Bronchial epithelial cell (primary cell): ENCODE measurements around the gene NOD2. TPM values are rescaled to one million over a fixed set of nuclear protein-coding genes. Genes with fewer than 3 reads are reported as not detected.
A peak's percentile ranks its signal among the peaks of the same experiment; 100 is the strongest.

ENCODE experiments used
- DNase-seq: peaks from one replicate; pipeline ENCODE4 v3.0.0-alpha.2; 2010; ENCODE audit warnings: low read depth
- FAIRE-seq: peaks from 2 replicates; lab custom pipeline; 2011; peaks lifted over from hg19 to GRCh38; lab: Jason Lieb, UNC
- H3K27me3 ChIP-seq: 2 replicates; pipeline ENCODE4 v1.5.1; 2011; ENCODE audit warnings: low read length; ENCODE audit not compliant: control insufficient read depth, insufficient read depth
- H3K36me3 ChIP-seq: 2 replicates; pipeline ENCODE4 v1.5.1; 2011; ENCODE audit warnings: low read length; ENCODE audit not compliant: control insufficient read depth, insufficient read depth
- H3K4me3 ChIP-seq: 2 replicates; pipeline ENCODE4 v1.5.1; 2011; ENCODE audit warnings: mild to moderate bottlenecking, low read depth, low read length, control low read depth
- CTCF ChIP-seq: IDR thresholded peaks from 2 replicates; pipeline ENCODE4 v1.5.1; 2011; ENCODE audit warnings: mild to moderate bottlenecking, moderate library complexity, low read length, control low read depth, inconsistent platforms; ENCODE audit not compliant: insufficient read depth, severe bottlenecking
- total RNA-seq: library from RNA; depleted of rRNA; stranded (reverse); fragments of >200 nt; gene quantifications from 2 replicates; pipeline ENCODE4 v1.2.1, GENCODE V29; 2014

NOD2 gene
- total RNA-seq, 1 donor from 2014 or later = 2.4 TPM

DNA sequence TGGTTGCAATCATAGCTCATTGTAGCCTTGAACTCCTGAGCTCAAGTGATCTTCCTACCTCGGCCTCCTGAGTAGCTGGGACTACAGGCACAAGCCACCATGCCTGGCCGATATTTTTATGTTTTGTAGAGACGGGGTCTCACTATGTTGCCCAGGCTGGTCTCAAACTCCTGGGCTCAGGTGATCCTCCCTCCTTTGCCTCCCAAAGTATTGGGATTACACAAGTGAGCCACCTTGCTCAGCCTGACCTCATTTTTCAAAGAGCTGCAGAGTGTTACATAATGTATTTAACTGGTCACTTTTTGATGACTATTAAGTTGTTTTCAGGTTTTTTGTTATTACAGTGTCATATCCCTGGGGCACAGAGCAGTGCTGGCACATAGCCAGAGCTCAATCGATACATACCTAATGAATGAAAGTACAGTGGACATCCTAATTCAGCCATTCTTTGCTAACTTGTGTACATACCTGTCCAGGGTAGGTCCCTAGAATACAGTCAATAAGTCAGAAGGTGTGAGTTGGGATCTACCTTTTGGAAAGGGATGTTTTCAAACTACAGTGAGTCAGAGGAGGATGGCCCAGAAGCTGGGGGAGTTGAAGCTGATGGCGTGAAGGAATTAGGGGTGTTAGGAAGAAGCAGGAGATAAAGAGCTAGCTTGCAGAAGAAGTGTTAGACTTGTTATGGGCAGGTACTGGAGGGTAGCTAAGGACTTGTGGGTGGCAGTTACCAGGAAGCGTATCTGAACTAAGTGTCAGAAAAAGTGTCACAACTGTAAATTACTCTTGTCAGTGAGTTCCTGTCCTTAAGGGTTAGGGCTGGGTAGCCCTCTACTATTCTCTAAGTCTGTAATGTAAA is 28.4 kb downstream of the NOD2 start:
- H3K36me3 ChIP-seq = no peaks in the 10 kb centered on the region
- no peak overlapping the region for H3K4me3 ChIP-seq
- DNase-seq (peak; percentile 48), FAIRE-seq (no peak)
- no peak for TF ChIP-seq CTCF
- no peaks in the 10 kb centered on the region for H3K27me3 ChIP-seq

- FAIRE-seq = no peak
These were observed 29.0 kb downstream of the NOD2 start for GRCh38 chr16:50722405-50722737.

DNA sequence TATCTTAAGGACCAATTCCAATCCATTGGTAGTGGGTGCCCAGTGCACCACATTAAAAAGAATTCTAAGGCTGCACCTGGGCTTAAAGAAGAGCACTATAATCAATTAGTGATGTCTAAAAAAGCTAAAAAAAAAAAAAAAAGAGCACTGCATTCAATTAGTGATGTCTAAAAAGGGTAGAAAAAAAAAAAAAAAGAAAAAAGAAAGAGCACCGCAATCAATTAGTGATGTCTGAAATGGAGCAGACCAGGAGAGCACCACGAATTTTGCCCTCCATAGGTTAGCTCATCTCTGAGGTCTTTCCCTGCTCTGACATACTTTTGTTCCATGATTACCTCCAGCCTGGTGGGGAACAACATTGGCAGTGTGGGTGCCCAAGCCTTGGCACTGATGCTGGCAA is 29.6 kb downstream of the NOD2 start:
- FAIRE-seq = no peak
- TF ChIP-seq CTCF = no peak
- DNase-seq = no peak
- no peak overlapping the region for H3K4me3 ChIP-seq
- H3K27me3 ChIP-seq = no peaks in the 10 kb centered on the region
- no peaks in the 10 kb centered on the region for H3K36me3 ChIP-seq

More at GRCh38 chr16:50722405-50722737, 29.0 kb downstream of the NOD2 start:
- Histone ChIP-seq H3K27me3 (no peaks in the 10 kb centered on the region), H3K4me3 (no peak overlapping the region), H3K36me3 (no peaks in the 10 kb centered on the region)
- DNase-seq = no peak
- no peak for TF ChIP-seq CTCF

- FAIRE-seq = no peak
These were observed 30.9 kb downstream of the NOD2 start for GRCh38 chr16:50724306-50724705.

DNA sequence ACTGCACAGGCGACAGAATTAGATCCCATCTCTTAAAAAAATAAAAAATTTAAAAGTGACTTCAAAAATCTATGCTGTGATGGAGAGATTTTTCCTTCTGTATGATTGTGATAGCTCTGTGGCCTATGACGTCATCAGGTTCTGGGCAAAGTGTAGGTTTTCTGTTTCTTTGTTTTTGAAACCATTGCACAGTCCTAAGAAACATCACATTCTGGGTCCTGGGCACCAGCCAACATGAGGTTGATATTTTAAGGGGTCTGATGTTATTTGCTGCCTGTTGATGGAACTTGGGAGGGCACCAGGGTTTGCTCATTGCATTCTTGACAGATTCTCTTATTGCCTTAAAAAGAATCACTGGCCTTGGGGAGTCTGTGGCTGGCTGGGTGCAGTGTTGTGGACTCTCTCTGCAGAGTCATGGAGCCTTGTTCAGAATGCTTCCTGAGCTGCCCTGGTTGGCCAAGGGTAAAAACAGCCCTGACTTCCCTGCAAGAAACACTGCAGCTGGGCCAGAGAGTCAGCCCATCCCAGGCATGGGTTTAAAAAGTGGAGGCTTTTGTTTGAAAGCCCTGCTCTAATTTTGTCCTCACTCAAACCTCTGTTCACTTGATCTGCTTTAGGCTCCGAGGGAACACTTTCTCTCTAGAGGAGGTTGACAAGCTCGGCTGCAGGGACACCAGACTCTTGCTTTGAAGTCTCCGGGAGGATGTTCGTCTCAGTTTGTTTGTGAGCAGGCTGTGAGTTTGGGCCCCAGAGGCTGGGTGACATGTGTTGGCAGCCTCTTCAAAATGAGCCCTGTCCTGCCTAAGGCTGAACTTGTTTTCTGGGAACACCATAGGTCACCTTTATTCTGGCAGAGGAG is 38.0 kb downstream of the NOD2 start:
- DNase-seq (no peak), FAIRE-seq (no peak)
- Histone ChIP-seq H3K36me3 (no peaks in the 10 kb centered on the region), H3K27me3 (no peaks in the 10 kb centered on the region), H3K4me3 (no peak overlapping the region)
- no peak for TF ChIP-seq CTCF

More at GRCh38 chr16:50724306-50724705, 30.9 kb downstream of the NOD2 start:
- Histone ChIP-seq H3K4me3 (no peak overlapping the region), H3K27me3 (no peaks in the 10 kb centered on the region), H3K36me3 (no peaks in the 10 kb centered on the region)
- no peak for TF ChIP-seq CTCF
- no peak for DNase-seq
